MG63 (cell line): ENCODE data around the gene MYLK. TPM values are rescaled to one million over a fixed set of nuclear protein-coding genes. Genes with fewer than 3 reads are reported as not detected.

Experiments used
- DNase-seq: peaks from one replicate; pipeline ENCODE4 v3.0.0-alpha.2; 2020
- H3K27me3 ChIP-seq: fragments of 250-450 bp; sonication (Bioruptor Pico); 2 replicates; pipeline ENCODE4 v1.5.1; 2020; ENCODE audit warnings: mild to moderate bottlenecking, moderate library complexity
- H3K36me3 ChIP-seq: fragments of 250-450 bp; sonication (Bioruptor Pico); 2 replicates; pipeline ENCODE4 v1.5.1; 2020; ENCODE audit warnings: mild to moderate bottlenecking, moderate library complexity
- H3K4me3 ChIP-seq: fragments of 250-450 bp; sonication (Bioruptor Pico); 2 replicates; pipeline ENCODE4 v1.5.1; 2020; ENCODE audit warnings: mild to moderate bottlenecking, moderate library complexity
- H3K9me3 ChIP-seq: fragments of 250-450 bp; sonication (Bioruptor Pico); 2 replicates; pipeline ENCODE4 v1.5.1; 2020; ENCODE audit warnings: mild to moderate bottlenecking, moderate library complexity
- total RNA-seq: library from RNA; depleted of rRNA; stranded (reverse); fragments of >200 nt; shearing (Covaris generic); gene quantifications from 2 replicates; pipeline ENCODE4 v1.2.3, GENCODE V29; 2014; ENCODE audit warnings: low replicate concordance

The MYLK gene
- total RNA-seq, 1 experiment from 2014 or later = 12.5 TPM

- Histone ChIP-seq H3K4me3 (no peak overlapping the region), H3K36me3 (no peaks in the 10 kb centered on the region), H3K27me3 (no peaks in the 10 kb centered on the region), H3K9me3 (no peaks in the 10 kb centered on the region)
- no peak for DNase-seq
These were observed 2.4 kb downstream of the MYLK start for GRCh38 chr3:123881771-123882170.

- H3K9me3 ChIP-seq = no peaks in the 10 kb centered on the region
- DNase-seq = peak; percentile 55
- H3K27me3 ChIP-seq = no peaks in the 10 kb centered on the region; the same call in 1 of the 2 replicates
- no peak overlapping the region for H3K4me3 ChIP-seq
- no peaks in the 10 kb centered on the region for H3K36me3 ChIP-seq
These were observed 3.1 kb downstream of the MYLK start for GRCh38 chr3:123880998-123881561.

- H3K4me3 ChIP-seq = no peak overlapping the region
- H3K27me3 ChIP-seq = no peaks in the 10 kb centered on the region; the same call in 1 of the 2 replicates
- no peak for DNase-seq
- H3K36me3 ChIP-seq = no peaks in the 10 kb centered on the region
- H3K9me3 ChIP-seq = no peaks in the 10 kb centered on the region
These were observed 5.3 kb downstream of the MYLK start for GRCh38 chr3:123878807-123879206.

GRCh38 chr3:123877965-123878364 lies 6.2 kb downstream of the MYLK start:
- no peaks in the 10 kb centered on the region; the same call in 1 of the 2 replicates for H3K27me3 ChIP-seq
- H3K4me3 ChIP-seq = no peak overlapping the region
- no peaks in the 10 kb centered on the region for H3K36me3 ChIP-seq
- DNase-seq = no peak
- no peaks in the 10 kb centered on the region for H3K9me3 ChIP-seq

GRCh38 chr3:123877466-123877865 lies 6.7 kb downstream of the MYLK start:
- no peaks in the 10 kb centered on the region for H3K36me3 ChIP-seq

GRCh38 chr3:123876858-123877257 lies 7.3 kb downstream of the MYLK start:
- H3K4me3 ChIP-seq = no peak overlapping the region
- no peak for DNase-seq
- H3K27me3 ChIP-seq = no peaks in the 10 kb centered on the region; the same call in 1 of the 2 replicates
- H3K9me3 ChIP-seq = no peaks in the 10 kb centered on the region
- H3K36me3 ChIP-seq = no peaks in the 10 kb centered on the region

More at GRCh38 chr3:123877466-123877865, 6.7 kb downstream of the MYLK start:
- no peak for DNase-seq
- Histone ChIP-seq H3K4me3 (no peak overlapping the region), H3K27me3 (no peaks in the 10 kb centered on the region; the same call in 1 of the 2 replicates), H3K9me3 (no peaks in the 10 kb centered on the region)

GRCh38 chr3:123872621-123873020 lies 11.5 kb downstream of the MYLK start:
- Histone ChIP-seq H3K27me3 (no peaks in the 10 kb centered on the region; the same call in 1 of the 2 replicates), H3K4me3 (no peak overlapping the region), H3K9me3 (no peaks in the 10 kb centered on the region; the same call in 1 of the 2 replicates), H3K36me3 (no peaks in the 10 kb centered on the region)
- DNase-seq = no peak

GRCh38 chr3:123871946-123872345 lies 12.2 kb downstream of the MYLK start:
- Histone ChIP-seq H3K4me3 (no peak overlapping the region), H3K36me3 (no peaks in the 10 kb centered on the region)
- DNase-seq = no peak

GRCh38 chr3:123870033-123870432 lies 14.1 kb downstream of the MYLK start:
- H3K9me3 ChIP-seq = peaks cover 3% of the 10 kb centered on the region
- H3K4me3 ChIP-seq = no peak overlapping the region
- H3K27me3 ChIP-seq = no peaks in the 10 kb centered on the region
- DNase-seq = peak; percentile 40
- H3K36me3 ChIP-seq = no peaks in the 10 kb centered on the region

More at GRCh38 chr3:123871946-123872345, 12.2 kb downstream of the MYLK start:
- no peaks in the 10 kb centered on the region; the same call in 1 of the 2 replicates for H3K9me3 ChIP-seq
- no peaks in the 10 kb centered on the region; the same call in 1 of the 2 replicates for H3K27me3 ChIP-seq

GRCh38 chr3:123869165-123869564 lies 15.0 kb downstream of the MYLK start:
- peaks cover 3% of the 10 kb centered on the region for H3K9me3 ChIP-seq
- H3K36me3 ChIP-seq = no peaks in the 10 kb centered on the region
- DNase-seq = no peak
- no peaks in the 10 kb centered on the region for H3K27me3 ChIP-seq
- H3K4me3 ChIP-seq = no peak overlapping the region

- no peaks in the 10 kb centered on the region for H3K36me3 ChIP-seq
- no peaks in the 10 kb centered on the region for H3K27me3 ChIP-seq
- H3K4me3 ChIP-seq = no peak overlapping the region
- H3K9me3 ChIP-seq = peaks cover 3% of the 10 kb centered on the region; the same call in 1 of the 2 replicates
- DNase-seq = no peak
These were observed 19.4 kb downstream of the MYLK start for GRCh38 chr3:123864706-123865105.

GRCh38 chr3:123862152-123862551 lies 22.0 kb downstream of the MYLK start:
- Histone ChIP-seq H3K4me3 (no peak overlapping the region), H3K27me3 (no peaks in the 10 kb centered on the region), H3K36me3 (no peaks in the 10 kb centered on the region), H3K9me3 (peaks cover 3% of the 10 kb centered on the region; the same call in 1 of the 2 replicates)
- no peak for DNase-seq

GRCh38 chr3:123861081-123861836 lies 22.9 kb downstream of the MYLK start:
- H3K36me3 ChIP-seq = no peaks in the 10 kb centered on the region
- DNase-seq = no peak
- no peaks in the 10 kb centered on the region for H3K27me3 ChIP-seq
- peaks cover 4% of the 10 kb centered on the region; the same call in 1 of the 2 replicates for H3K9me3 ChIP-seq
- H3K4me3 ChIP-seq = no peak overlapping the region

GRCh38 chr3:123859177-123859576 lies 25.0 kb downstream of the MYLK start:
- DNase-seq = no peak
- Histone ChIP-seq H3K9me3 (peaks cover 3% of the 10 kb centered on the region; the same call in 1 of the 2 replicates), H3K27me3 (no peaks in the 10 kb centered on the region), H3K36me3 (no peaks in the 10 kb centered on the region), H3K4me3 (no peak overlapping the region)

GRCh38 chr3:123854905-123855304 lies 29.2 kb downstream of the MYLK start:
- Histone ChIP-seq H3K4me3 (no peak overlapping the region), H3K27me3 (no peaks in the 10 kb centered on the region)

GRCh38 chr3:123853686-123854372 lies 30.3 kb downstream of the MYLK start:
- H3K36me3 ChIP-seq = no peaks in the 10 kb centered on the region
- H3K27me3 ChIP-seq = no peaks in the 10 kb centered on the region
- H3K9me3 ChIP-seq = peaks cover 16% of the 10 kb centered on the region
- H3K4me3 ChIP-seq = no peak overlapping the region
- no peak for DNase-seq

More at GRCh38 chr3:123854905-123855304, 29.2 kb downstream of the MYLK start:
- Histone ChIP-seq H3K36me3 (no peaks in the 10 kb centered on the region), H3K9me3 (peaks cover 8% of the 10 kb centered on the region; the same call in 1 of the 2 replicates)
- no peak for DNase-seq

GRCh38 chr3:123847209-123847608 lies 36.9 kb downstream of the MYLK start:
- peaks cover 26% of the 10 kb centered on the region for H3K9me3 ChIP-seq
- H3K36me3 ChIP-seq = no peaks in the 10 kb centered on the region; the same call in 1 of the 2 replicates
- no peak for DNase-seq
- no peaks in the 10 kb centered on the region for H3K27me3 ChIP-seq
- H3K4me3 ChIP-seq = no peak overlapping the region
